ENCODE results near the gene ARRB2.
"Not testable (repeated sequence)": the region's sequence is repeated elsewhere in the genome, so short reads cannot be mapped to it uniquely, and the experiment has no call there.

The ARRB2 gene

GRCh38 chr17:4699401-4700056, 10.9 kb upstream of the ARRB2 start:
- DNase-seq: not testable (repeated sequence)
- intact Hi-C loops (cut with DNase I): loop anchor here (10.0 kb wide), 1 partner anchor 125 kb away; no protein-coding TSS in a partner anchor

- no peak for DNase-seq
- intact Hi-C loops (cut with DNase I): no loop called here
These were observed 9.3 kb upstream of the ARRB2 start for GRCh38 chr17:4701116-4701515.

GRCh38 chr17:4703330-4703691, 7.1 kb upstream of the ARRB2 start:
- intact Hi-C loops (cut with DNase I): no loop called here
- DNase-seq: no peak

GRCh38 chr17:4704574-4704907, 5.9 kb upstream of the ARRB2 start:
- intact Hi-C loops (cut with DNase I); DNase-seq: not testable (repeated sequence)

- intact Hi-C loops (cut with DNase I): loop anchor here (5.0 kb wide), 1 partner anchor 192 kb away; the partner anchor contains the start of gene C17orf107
- no peak for DNase-seq
These were observed 5.4 kb upstream of the ARRB2 start for GRCh38 chr17:4704991-4705390.

- DNase-seq: no peak
- intact Hi-C loops (cut with DNase I): loop anchor here (5.0 kb wide), 1 partner anchor 191 kb away; the partner anchor contains the start of gene C17orf107
These were observed 4.3 kb upstream of the ARRB2 start for GRCh38 chr17:4706121-4706520.

- peak in 3 of 10 donors; percentile 40 to 88 (median 43) for DNase-seq
- intact Hi-C loops (cut with DNase I): loop anchor here (5.0 kb wide), 1 partner anchor 189 kb away; the partner anchor contains the start of gene C17orf107
These were observed 2.0 kb upstream of the ARRB2 start for GRCh38 chr17:4708436-4708835.

- peak in 1 of 10 donors; percentile 80 for DNase-seq
These were observed 532 bp downstream of the ARRB2 start for GRCh38 chr17:4710693-4711634.

GRCh38 chr17:4711661-4712181, 1.3 kb downstream of the ARRB2 start:
- intact Hi-C loops (cut with DNase I): loop anchor here (5.0 kb wide), 1 partner anchor 81 kb away; no protein-coding TSS in a partner anchor

More at GRCh38 chr17:4710693-4711634, 532 bp downstream of the ARRB2 start:
- intact Hi-C loops (cut with DNase I): loop anchor here (1.0 to 5.0 kb wide), 2 partner anchors 20 to 81 kb away; partner anchors contain the start of gene MED11

GRCh38 chr17:4712526-4712925, 2.1 kb downstream of the ARRB2 start:
- intact Hi-C loops (cut with DNase I): loop anchor here (5.0 kb wide), 1 partner anchor 80 kb away; no protein-coding TSS in a partner anchor
- no peak for DNase-seq

More at GRCh38 chr17:4711661-4712181, 1.3 kb downstream of the ARRB2 start:
- peak in 3 of 10 donors; percentile 41 to 81 (median 46) for DNase-seq

- peak in 1 of 10 donors; percentile 51 for DNase-seq
- intact Hi-C loops (cut with DNase I): loop anchor here (5.0 kb wide), 1 partner anchor 78 kb away; no protein-coding TSS in a partner anchor
These were observed 4.1 kb downstream of the ARRB2 start for GRCh38 chr17:4714340-4715062.

- intact Hi-C loops (cut with DNase I): no loop called here
These were observed 4.8 kb downstream of the ARRB2 start for GRCh38 chr17:4715063-4715744.

GRCh38 chr17:4716081-4716480, 5.6 kb downstream of the ARRB2 start:
- intact Hi-C loops (cut with DNase I): no loop called here
- peak in 1 of 10 donors; percentile 31 for DNase-seq

More at GRCh38 chr17:4715063-4715744, 4.8 kb downstream of the ARRB2 start:
- DNase-seq: peak in 1 of 10 donors; percentile 43

GRCh38 chr17:4717791-4718190, 7.4 kb downstream of the ARRB2 start:
- intact Hi-C loops (cut with DNase I): no loop called here
- DNase-seq: peak in 1 of 10 donors; percentile 83

- intact Hi-C loops (cut with DNase I): no loop called here
- DNase-seq: peak in 2 of 10 donors; percentile 25 to 53
These were observed 7.8 kb downstream of the ARRB2 start for GRCh38 chr17:4718276-4718675.

GRCh38 chr17:4719146-4719545, 8.7 kb downstream of the ARRB2 start:
- peak in 1 of 10 donors; percentile 61 for DNase-seq
- intact Hi-C loops (cut with DNase I): no loop called here

GRCh38 chr17:4719684-4720221, 9.3 kb downstream of the ARRB2 start:
- intact Hi-C loops (cut with DNase I): no loop called here
- DNase-seq: peak in 1 of 10 donors; percentile 60

- intact Hi-C loops (cut with DNase I): no loop called here
- peak in 2 of 10 donors; percentile 7 to 12 for DNase-seq
These were observed 10.4 kb downstream of the ARRB2 start for GRCh38 chr17:4720787-4721186.

Measured in posterior cingulate gyrus (tissue), 11 donors.